Panc1 (cell line): ENCODE data around the gene ACADL. TPM values are rescaled to one million over a fixed set of nuclear protein-coding genes. Genes with fewer than 3 reads are reported as not detected.

Experiments
- ATAC-seq: fragments of 200-7000 bp; cut with Tn5 transposase; 2 replicates; pipeline ENCODE4 v1.9.1; 2020; ENCODE audit warnings: mild to moderate bottlenecking, moderate library complexity
- BruUV-seq: library from RNA; stranded (reverse); fragments of 400-500 nt; replicated peaks from 2 replicates; lab custom pipeline; 2021; lab: Mats Ljungman, UMichigan
- CTCF ChIA-PET: fragments of 300-600 bp; sonication (Branson Sonifier 250); formaldehyde crosslinking; loops from one replicate; lab custom pipeline; 2022; ENCODE audit warnings: antibody characterized with exemption; lab: Charles Lee
- POLR2A ChIA-PET: fragments of 300-600 bp; sonication (Branson Sonifier 250); formaldehyde crosslinking; loops from one replicate; lab custom pipeline; 2022; ENCODE audit warnings: antibody characterized with exemption; lab: Charles Lee
- DNase-seq: peaks from one replicate; pipeline ENCODE4 v3.0.0-alpha.2; 2010; ENCODE audit warnings: low read depth, low spot score
- H3K27ac ChIP-seq: 2 replicates; pipeline ENCODE4 v1.5.1; 2011; ENCODE audit warnings: mild to moderate bottlenecking, low read length, inconsistent platforms
- H3K27me3 ChIP-seq: fragments of 200-500 bp; sonication (Bioruptor generic); 2 replicates; pipeline ENCODE4 v1.6.0; 2014; ENCODE audit warnings: low read length, inconsistent platforms; ENCODE audit not compliant: control insufficient read depth, insufficient read depth
- H3K36me3 ChIP-seq: fragments of 200-500 bp; sonication (Bioruptor generic); 2 replicates; pipeline ENCODE4 v1.5.1; 2014; ENCODE audit warnings: inconsistent platforms, mild to moderate bottlenecking, low read length, moderate library complexity; ENCODE audit not compliant: control insufficient read depth, insufficient read depth
- H3K4me1 ChIP-seq: 2 replicates; pipeline ENCODE4 v1.5.1; 2011; ENCODE audit warnings: inconsistent platforms, mild to moderate bottlenecking, low read length, moderate library complexity; ENCODE audit not compliant: control insufficient read depth, insufficient read depth
- H3K4me3 ChIP-seq, 2 experiments: 2 replicates each; pipeline ENCODE4 v1.5.1; 2011 to 2012; ENCODE audit warnings: low read depth in 2 of 2, low read length in 2 of 2, mild to moderate bottlenecking in 2 of 2, inconsistent platforms in 1 of 2, moderate library complexity in 1 of 2
- H3K9me3 ChIP-seq: fragments of 200-500 bp; sonication (Bioruptor generic); 2 replicates; pipeline ENCODE4 v1.5.1; 2014; ENCODE audit warnings: low read depth, mild to moderate bottlenecking, inconsistent platforms, low read length, moderate library complexity; ENCODE audit not compliant: control insufficient read depth, insufficient read depth
- POLR2AphosphoS5 ChIP-seq: IDR thresholded peaks from 2 replicates; pipeline ENCODE4 v1.6.1; 2012; ENCODE audit warnings: mild to moderate bottlenecking, low read depth, low read length, moderate library complexity
- SIN3A ChIP-seq: IDR thresholded peaks from 2 replicates; pipeline ENCODE4 v1.6.1; 2012; ENCODE audit warnings: low read depth, mild to moderate bottlenecking, low read length, moderate library complexity, borderline replicate concordance; ENCODE audit not compliant: insufficient read depth
- TCF7L2 ChIP-seq: IDR thresholded peaks from 2 replicates; pipeline ENCODE4 v1.6.1; 2011; ENCODE audit warnings: mild to moderate bottlenecking, low read depth, low read length, inconsistent platforms
- in situ Hi-C: cut with HindIII; loops from 2 replicates; pipeline ENCODE4 v1.10.0; 2016; ENCODE audit warnings: low sequenced_read_pairs, low pct_unique_long_range_greater_than_20kb
- intact Hi-C: fragments of 100-400 bp; cut with micrococcal nuclease; formaldehyde crosslinking; loops from one replicate; pipeline ENCODE4 v1.10.0; 2022; ENCODE audit not compliant: unreplicated experiment
- total RNA-seq: library from RNA; stranded (reverse); gene quantifications from one replicate; pipeline ENCODE4 v1.2.1, GENCODE V29; 2021; ENCODE audit not compliant: unreplicated experiment
- TF ChIP-seq, protein P1 (sequence below): fragments of 450-650 bp; IDR thresholded peaks from 2 replicates; pipeline ENCODE4 v1.5.1; 2017; ENCODE audit warnings: mild to moderate bottlenecking
- TF ChIP-seq, protein P2 (sequence below), 2 experiments: IDR thresholded peaks; 2 replicates each; pipeline ENCODE4 v1.6.1; 2011 to 2012; ENCODE audit warnings: low read depth in 2 of 2, control low read depth in 1 of 2, low read length in 1 of 2, mild to moderate bottlenecking in 1 of 2, moderate library complexity in 1 of 2; ENCODE audit not compliant: insufficient read depth in 1 of 2

The ACADL gene
- total RNA-seq, 1 experiment from 2014 or later: not detected

DNA sequence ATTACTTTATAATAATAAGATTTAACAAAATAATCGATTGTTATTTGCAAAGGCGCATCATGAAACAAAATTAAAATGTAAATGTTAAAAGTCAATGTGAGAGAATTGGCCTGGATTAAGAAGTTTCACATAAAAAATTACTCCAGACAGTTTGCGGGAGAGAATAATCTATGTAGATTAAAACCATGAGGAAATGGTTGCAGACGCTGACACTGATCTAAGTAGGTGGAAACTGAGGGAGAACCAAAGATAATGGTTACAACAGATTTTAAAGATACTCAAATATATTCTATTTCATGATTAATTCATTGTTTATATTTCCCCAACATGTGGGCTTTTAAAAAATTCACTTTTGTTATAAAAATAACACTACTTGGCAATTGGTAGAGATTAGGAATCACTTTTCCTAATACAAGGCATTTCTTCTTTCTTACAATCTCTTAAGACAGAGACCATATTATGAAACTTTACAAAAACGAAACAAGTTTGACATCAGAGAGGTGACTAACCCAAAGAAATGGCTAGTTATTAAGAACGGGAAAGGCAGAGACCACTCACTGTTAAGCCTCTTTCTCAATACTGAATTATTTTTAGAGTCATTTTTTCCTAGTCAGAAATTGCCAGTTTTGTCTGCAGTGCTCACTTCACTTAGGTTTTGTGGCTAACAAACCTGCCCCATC lies 55.6 kb downstream of the ACADL start:
- ATAC-seq (no peak), DNase-seq (no peak)
- peak overlapping the region; percentile 97 for H3K27ac ChIP-seq
- H3K4me1 ChIP-seq: peaks cover 14% of the 10 kb centered on the region
- H3K4me3 ChIP-seq: peak overlapping the region; percentile 61 to 95
- BruUV-seq: no TSS peak
- ChIA-PET POLR2A (no interaction called here), CTCF (no interaction called here)
- no peaks in the 10 kb centered on the region for H3K9me3 ChIP-seq
- no peaks in the 10 kb centered on the region for H3K36me3 ChIP-seq
- no peaks in the 10 kb centered on the region; the same call in 1 of the 2 replicates for H3K27me3 ChIP-seq
- TF ChIP-seq, protein P1, sequence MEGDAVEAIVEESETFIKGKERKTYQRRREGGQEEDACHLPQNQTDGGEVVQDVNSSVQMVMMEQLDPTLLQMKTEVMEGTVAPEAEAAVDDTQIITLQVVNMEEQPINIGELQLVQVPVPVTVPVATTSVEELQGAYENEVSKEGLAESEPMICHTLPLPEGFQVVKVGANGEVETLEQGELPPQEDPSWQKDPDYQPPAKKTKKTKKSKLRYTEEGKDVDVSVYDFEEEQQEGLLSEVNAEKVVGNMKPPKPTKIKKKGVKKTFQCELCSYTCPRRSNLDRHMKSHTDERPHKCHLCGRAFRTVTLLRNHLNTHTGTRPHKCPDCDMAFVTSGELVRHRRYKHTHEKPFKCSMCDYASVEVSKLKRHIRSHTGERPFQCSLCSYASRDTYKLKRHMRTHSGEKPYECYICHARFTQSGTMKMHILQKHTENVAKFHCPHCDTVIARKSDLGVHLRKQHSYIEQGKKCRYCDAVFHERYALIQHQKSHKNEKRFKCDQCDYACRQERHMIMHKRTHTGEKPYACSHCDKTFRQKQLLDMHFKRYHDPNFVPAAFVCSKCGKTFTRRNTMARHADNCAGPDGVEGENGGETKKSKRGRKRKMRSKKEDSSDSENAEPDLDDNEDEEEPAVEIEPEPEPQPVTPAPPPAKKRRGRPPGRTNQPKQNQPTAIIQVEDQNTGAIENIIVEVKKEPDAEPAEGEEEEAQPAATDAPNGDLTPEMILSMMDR: no peak
- no peak for TF ChIP-seq TCF7L2
- no peak for TF ChIP-seq POLR2AphosphoS5
- TF ChIP-seq, protein P2, sequence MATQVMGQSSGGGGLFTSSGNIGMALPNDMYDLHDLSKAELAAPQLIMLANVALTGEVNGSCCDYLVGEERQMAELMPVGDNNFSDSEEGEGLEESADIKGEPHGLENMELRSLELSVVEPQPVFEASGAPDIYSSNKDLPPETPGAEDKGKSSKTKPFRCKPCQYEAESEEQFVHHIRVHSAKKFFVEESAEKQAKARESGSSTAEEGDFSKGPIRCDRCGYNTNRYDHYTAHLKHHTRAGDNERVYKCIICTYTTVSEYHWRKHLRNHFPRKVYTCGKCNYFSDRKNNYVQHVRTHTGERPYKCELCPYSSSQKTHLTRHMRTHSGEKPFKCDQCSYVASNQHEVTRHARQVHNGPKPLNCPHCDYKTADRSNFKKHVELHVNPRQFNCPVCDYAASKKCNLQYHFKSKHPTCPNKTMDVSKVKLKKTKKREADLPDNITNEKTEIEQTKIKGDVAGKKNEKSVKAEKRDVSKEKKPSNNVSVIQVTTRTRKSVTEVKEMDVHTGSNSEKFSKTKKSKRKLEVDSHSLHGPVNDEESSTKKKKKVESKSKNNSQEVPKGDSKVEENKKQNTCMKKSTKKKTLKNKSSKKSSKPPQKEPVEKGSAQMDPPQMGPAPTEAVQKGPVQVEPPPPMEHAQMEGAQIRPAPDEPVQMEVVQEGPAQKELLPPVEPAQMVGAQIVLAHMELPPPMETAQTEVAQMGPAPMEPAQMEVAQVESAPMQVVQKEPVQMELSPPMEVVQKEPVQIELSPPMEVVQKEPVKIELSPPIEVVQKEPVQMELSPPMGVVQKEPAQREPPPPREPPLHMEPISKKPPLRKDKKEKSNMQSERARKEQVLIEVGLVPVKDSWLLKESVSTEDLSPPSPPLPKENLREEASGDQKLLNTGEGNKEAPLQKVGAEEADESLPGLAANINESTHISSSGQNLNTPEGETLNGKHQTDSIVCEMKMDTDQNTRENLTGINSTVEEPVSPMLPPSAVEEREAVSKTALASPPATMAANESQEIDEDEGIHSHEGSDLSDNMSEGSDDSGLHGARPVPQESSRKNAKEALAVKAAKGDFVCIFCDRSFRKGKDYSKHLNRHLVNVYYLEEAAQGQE (IDR thresholded peaks at IDR 0.05; ENCODE audit: insufficient read depth in 1 of 2, low read depth in 2 of 2, low read length in 1 of 2): no peak
- TF ChIP-seq SIN3A: no peak
- intact Hi-C loops: no loop called here
- in situ Hi-C loops: no loop called here

DNA sequence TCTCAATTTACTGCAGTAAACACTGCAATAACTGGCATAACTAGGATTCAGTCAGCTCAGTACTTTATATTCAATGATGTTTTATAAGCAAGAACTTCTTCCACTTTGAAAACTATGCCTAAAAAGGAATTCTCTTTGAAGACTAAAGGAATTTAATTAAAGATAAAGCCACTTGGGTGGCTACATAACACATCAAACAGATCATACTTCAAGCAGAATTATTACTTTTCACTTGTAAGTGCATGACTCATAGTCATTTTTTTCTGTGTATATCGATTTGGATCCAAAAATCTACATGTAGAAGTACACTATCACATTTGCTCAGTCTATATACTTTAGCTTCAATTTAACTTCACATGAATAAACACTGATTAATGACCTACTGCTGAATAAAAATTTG lies 58.0 kb downstream of the ACADL start:
- no peaks in the 10 kb centered on the region for H3K9me3 ChIP-seq
- ChIA-PET CTCF (no interaction called here), POLR2A (no interaction called here)
- no peak for ATAC-seq
- intact Hi-C loops (no loop called here), in situ Hi-C loops (no loop called here)
- no peak for DNase-seq
- TF ChIP-seq TCF7L2: no peak
- no peak for TF ChIP-seq SIN3A
- TF ChIP-seq POLR2AphosphoS5: no peak
- TF ChIP-seq, protein P1: no peak
- TF ChIP-seq, protein P2 (IDR thresholded peaks at IDR 0.05; ENCODE audit: insufficient read depth in 1 of 2, low read depth in 2 of 2, low read length in 1 of 2): no peak
- no peaks in the 10 kb centered on the region; the same call in 1 of the 2 replicates for H3K27me3 ChIP-seq
- H3K4me3 ChIP-seq: no peak overlapping the region
- H3K4me1 ChIP-seq: peaks cover 13% of the 10 kb centered on the region
- H3K27ac ChIP-seq: no peak overlapping the region; the same call in 1 of the 2 replicates
- no peaks in the 10 kb centered on the region for H3K36me3 ChIP-seq
- no TSS peak for BruUV-seq
